Measurements from ENCODE around the gene FNDC10.
A peak's percentile ranks its signal among the peaks of the same experiment; 100 is the strongest.

DNA sequence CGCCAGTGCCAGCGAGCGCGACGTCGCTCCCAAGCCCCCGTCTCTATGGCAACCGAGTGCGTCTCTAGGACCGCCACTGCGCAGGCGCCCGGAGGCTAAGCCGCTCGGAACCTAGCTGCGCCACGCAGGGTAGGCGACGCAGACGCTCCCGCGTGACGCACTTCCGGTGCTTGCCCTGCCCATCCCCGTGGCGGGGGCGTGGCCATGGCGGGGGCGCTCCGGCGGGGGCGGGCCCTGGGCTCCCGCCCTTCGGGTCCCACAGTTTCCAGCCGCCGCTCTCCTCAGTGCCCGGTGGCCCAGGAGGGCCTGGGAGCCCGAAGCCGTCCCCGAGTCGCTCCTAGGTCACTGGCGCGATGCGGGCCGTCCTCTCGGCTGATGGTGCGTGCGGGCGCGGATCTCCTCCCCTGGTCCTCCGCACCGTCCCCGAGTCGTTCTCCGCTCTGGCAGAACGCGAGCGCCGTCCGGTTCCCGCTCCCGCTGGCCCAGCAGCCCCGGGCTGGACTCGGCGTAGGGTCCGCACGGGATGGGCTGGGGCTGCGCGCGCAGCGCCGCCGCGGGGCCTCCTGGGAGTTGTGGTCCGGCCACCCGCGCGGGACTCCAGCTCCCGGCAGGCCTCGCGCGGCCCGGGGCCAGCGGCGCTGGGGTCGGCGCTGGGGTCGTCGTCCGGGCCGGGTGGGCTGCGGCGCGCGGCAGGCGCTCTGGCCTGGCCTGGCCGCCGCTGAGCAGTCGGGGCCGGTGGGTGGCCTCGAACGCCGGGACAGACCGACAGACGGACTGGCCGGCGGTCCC is 15.5 kb upstream of the FNDC10 start, which contains the start of gene MIB2:
- TF ChIP-seq POLR2A (IDR thresholded peaks at IDR 0.05; ENCODE audit: low read depth) (peak; percentile 71), EP300 (IDR thresholded peaks at IDR 0.05) (no peak)
- TF ChIP-seq, protein P1, sequence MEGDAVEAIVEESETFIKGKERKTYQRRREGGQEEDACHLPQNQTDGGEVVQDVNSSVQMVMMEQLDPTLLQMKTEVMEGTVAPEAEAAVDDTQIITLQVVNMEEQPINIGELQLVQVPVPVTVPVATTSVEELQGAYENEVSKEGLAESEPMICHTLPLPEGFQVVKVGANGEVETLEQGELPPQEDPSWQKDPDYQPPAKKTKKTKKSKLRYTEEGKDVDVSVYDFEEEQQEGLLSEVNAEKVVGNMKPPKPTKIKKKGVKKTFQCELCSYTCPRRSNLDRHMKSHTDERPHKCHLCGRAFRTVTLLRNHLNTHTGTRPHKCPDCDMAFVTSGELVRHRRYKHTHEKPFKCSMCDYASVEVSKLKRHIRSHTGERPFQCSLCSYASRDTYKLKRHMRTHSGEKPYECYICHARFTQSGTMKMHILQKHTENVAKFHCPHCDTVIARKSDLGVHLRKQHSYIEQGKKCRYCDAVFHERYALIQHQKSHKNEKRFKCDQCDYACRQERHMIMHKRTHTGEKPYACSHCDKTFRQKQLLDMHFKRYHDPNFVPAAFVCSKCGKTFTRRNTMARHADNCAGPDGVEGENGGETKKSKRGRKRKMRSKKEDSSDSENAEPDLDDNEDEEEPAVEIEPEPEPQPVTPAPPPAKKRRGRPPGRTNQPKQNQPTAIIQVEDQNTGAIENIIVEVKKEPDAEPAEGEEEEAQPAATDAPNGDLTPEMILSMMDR (IDR thresholded peaks at IDR 0.05), result no peak

All from esophagus muscularis mucosa (tissue), 4 donors.